Activated naive CD4-positive, alpha-beta T cell treated with anti-CD3 and anti-CD28 coated beads, Interleukin-2, amount 10 ng/mL, durations not matched to agents 7 days and 5 days (primary cell): ENCODE measurements around the gene VAV2.

Experiments
- CTCF ChIA-PET: fragments of 350-600 bp; sonication (Branson Sonifier 250); formaldehyde crosslinking; loops from one replicate; lab custom pipeline; 2021; ENCODE audit warnings: antibody characterized with exemption; lab: Charles Lee
- DNase-seq: peaks from one replicate; pipeline ENCODE4 v3.0.0-alpha.2; 2020
- H3K27ac Mint-ChIP-seq: one replicate; pipeline ENCODE4 v1.8.0; 2021; ENCODE audit warnings: mild to moderate bottlenecking, moderate library complexity, mixed read lengths
- H3K27me3 Mint-ChIP-seq: one replicate; pipeline ENCODE4 v1.8.0; 2021; ENCODE audit warnings: mild to moderate bottlenecking, mixed read lengths
- H3K36me3 Mint-ChIP-seq: one replicate; pipeline ENCODE4 v1.8.0; 2021; ENCODE audit warnings: mixed read lengths
- H3K4me1 Mint-ChIP-seq: one replicate; pipeline ENCODE4 v1.8.0; 2021; ENCODE audit warnings: mixed read lengths
- H3K4me3 Mint-ChIP-seq: one replicate; pipeline ENCODE4 v1.8.0; 2021; ENCODE audit warnings: mild to moderate bottlenecking, moderate library complexity, mixed read lengths
- H3K9me3 Mint-ChIP-seq: one replicate; pipeline ENCODE4 v1.8.0; 2021; ENCODE audit warnings: mixed read lengths

VAV2 gene

GRCh38 chr9:133849110-133849670 is 142.9 kb downstream of the VAV2 start:
- CTCF ChIA-PET: no interaction called here
- Mint-ChIP-seq H3K27me3 (peaks cover 14% of the 10 kb centered on the region), H3K4me3 (no peak overlapping the region), H3K9me3 (no peaks in the 10 kb centered on the region), H3K4me1 (no peaks in the 10 kb centered on the region), H3K27ac (no peak overlapping the region), H3K36me3 (no peaks in the 10 kb centered on the region)
- no peak for DNase-seq

GRCh38 chr9:133848471-133849109 is 143.5 kb downstream of the VAV2 start:
- peaks cover 18% of the 10 kb centered on the region for H3K27me3 Mint-ChIP-seq
- DNase-seq: no peak
- H3K4me3 Mint-ChIP-seq: no peak overlapping the region
- H3K4me1 Mint-ChIP-seq: no peaks in the 10 kb centered on the region
- H3K27ac Mint-ChIP-seq: no peak overlapping the region
- CTCF ChIA-PET: no interaction called here
- no peaks in the 10 kb centered on the region for H3K36me3 Mint-ChIP-seq
- no peaks in the 10 kb centered on the region for H3K9me3 Mint-ChIP-seq

GRCh38 chr9:133846483-133847090 is 145.5 kb downstream of the VAV2 start:
- no peak overlapping the region for H3K27ac Mint-ChIP-seq
- H3K4me3 Mint-ChIP-seq: no peak overlapping the region
- peaks cover 22% of the 10 kb centered on the region for H3K27me3 Mint-ChIP-seq
- H3K9me3 Mint-ChIP-seq: no peaks in the 10 kb centered on the region
- CTCF ChIA-PET: no interaction called here
- no peak for DNase-seq
- H3K36me3 Mint-ChIP-seq: no peaks in the 10 kb centered on the region
- H3K4me1 Mint-ChIP-seq: no peaks in the 10 kb centered on the region

GRCh38 chr9:133845440-133845839 is 146.7 kb downstream of the VAV2 start:
- CTCF ChIA-PET: no interaction called here
- no peak for DNase-seq
- no peaks in the 10 kb centered on the region for H3K36me3 Mint-ChIP-seq
- no peaks in the 10 kb centered on the region for H3K9me3 Mint-ChIP-seq
- H3K4me3 Mint-ChIP-seq: no peak overlapping the region
- peaks cover 22% of the 10 kb centered on the region for H3K27me3 Mint-ChIP-seq
- H3K4me1 Mint-ChIP-seq: no peaks in the 10 kb centered on the region
- no peak overlapping the region for H3K27ac Mint-ChIP-seq

- Mint-ChIP-seq H3K9me3 (no peaks in the 10 kb centered on the region), H3K36me3 (no peaks in the 10 kb centered on the region), H3K4me1 (no peaks in the 10 kb centered on the region), H3K27me3 (peaks cover 22% of the 10 kb centered on the region), H3K4me3 (no peak overlapping the region), H3K27ac (no peak overlapping the region)
- no peak for DNase-seq
- CTCF ChIA-PET: no interaction called here
These were observed 147.2 kb downstream of the VAV2 start for GRCh38 chr9:133844881-133845410.

- Mint-ChIP-seq H3K27me3 (peaks cover 22% of the 10 kb centered on the region), H3K9me3 (no peaks in the 10 kb centered on the region), H3K27ac (no peak overlapping the region), H3K4me3 (no peak overlapping the region), H3K4me1 (no peaks in the 10 kb centered on the region), H3K36me3 (no peaks in the 10 kb centered on the region)
- DNase-seq: no peak
- CTCF ChIA-PET: no interaction called here
These were observed 147.7 kb downstream of the VAV2 start for GRCh38 chr9:133844398-133844784.

- peaks cover 22% of the 10 kb centered on the region for H3K27me3 Mint-ChIP-seq
- no peaks in the 10 kb centered on the region for H3K9me3 Mint-ChIP-seq
- CTCF ChIA-PET: no interaction called here
- H3K4me3 Mint-ChIP-seq: no peak overlapping the region
- H3K36me3 Mint-ChIP-seq: no peaks in the 10 kb centered on the region
- H3K27ac Mint-ChIP-seq: no peak overlapping the region
- DNase-seq: no peak
- H3K4me1 Mint-ChIP-seq: no peaks in the 10 kb centered on the region
These were observed 148.2 kb downstream of the VAV2 start for GRCh38 chr9:133843751-133844397.

- no peaks in the 10 kb centered on the region for H3K9me3 Mint-ChIP-seq
- no peak overlapping the region for H3K27ac Mint-ChIP-seq
- no peak for DNase-seq
- H3K4me1 Mint-ChIP-seq: no peaks in the 10 kb centered on the region
- H3K36me3 Mint-ChIP-seq: no peaks in the 10 kb centered on the region
- H3K27me3 Mint-ChIP-seq: peaks cover 22% of the 10 kb centered on the region
- CTCF ChIA-PET: no interaction called here
- no peak overlapping the region for H3K4me3 Mint-ChIP-seq
These were observed 148.9 kb downstream of the VAV2 start for GRCh38 chr9:133843250-133843649.

GRCh38 chr9:133842721-133843227 is 149.3 kb downstream of the VAV2 start:
- Mint-ChIP-seq H3K27me3 (peaks cover 22% of the 10 kb centered on the region), H3K36me3 (no peaks in the 10 kb centered on the region), H3K9me3 (no peaks in the 10 kb centered on the region), H3K27ac (no peak overlapping the region), H3K4me3 (no peak overlapping the region), H3K4me1 (no peaks in the 10 kb centered on the region)
- DNase-seq: no peak
- CTCF ChIA-PET: no interaction called here

- H3K27ac Mint-ChIP-seq: no peak overlapping the region
- no peaks in the 10 kb centered on the region for H3K4me1 Mint-ChIP-seq
- H3K9me3 Mint-ChIP-seq: no peaks in the 10 kb centered on the region
- no peak for DNase-seq
- CTCF ChIA-PET: no interaction called here
- no peaks in the 10 kb centered on the region for H3K36me3 Mint-ChIP-seq
- peaks cover 22% of the 10 kb centered on the region for H3K27me3 Mint-ChIP-seq
- no peak overlapping the region for H3K4me3 Mint-ChIP-seq
These were observed 149.9 kb downstream of the VAV2 start for GRCh38 chr9:133842174-133842573.

GRCh38 chr9:133841167-133841812 is 150.8 kb downstream of the VAV2 start:
- Mint-ChIP-seq H3K27ac (no peak overlapping the region), H3K4me3 (no peak overlapping the region), H3K36me3 (no peaks in the 10 kb centered on the region), H3K27me3 (peaks cover 22% of the 10 kb centered on the region), H3K9me3 (no peaks in the 10 kb centered on the region), H3K4me1 (no peaks in the 10 kb centered on the region)
- CTCF ChIA-PET: no interaction called here
- DNase-seq: no peak

GRCh38 chr9:133839822-133840329 is 152.2 kb downstream of the VAV2 start:
- Mint-ChIP-seq H3K27me3 (peaks cover 15% of the 10 kb centered on the region), H3K36me3 (no peaks in the 10 kb centered on the region), H3K4me3 (no peak overlapping the region), H3K9me3 (no peaks in the 10 kb centered on the region), H3K27ac (no peak overlapping the region), H3K4me1 (no peaks in the 10 kb centered on the region)
- CTCF ChIA-PET: no interaction called here
- no peak for DNase-seq

GRCh38 chr9:133838859-133839507 is 153.1 kb downstream of the VAV2 start:
- Mint-ChIP-seq H3K9me3 (no peaks in the 10 kb centered on the region), H3K27ac (no peak overlapping the region), H3K4me1 (no peaks in the 10 kb centered on the region), H3K4me3 (no peak overlapping the region), H3K36me3 (no peaks in the 10 kb centered on the region), H3K27me3 (peaks cover 8% of the 10 kb centered on the region)
- CTCF ChIA-PET: no interaction called here
- no peak for DNase-seq
